HepG2 (cell line): ENCODE measurements around the gene TLK1. TPM values are rescaled to one million over a fixed set of nuclear protein-coding genes. Genes with fewer than 3 reads are reported as not detected.

Source experiments
- ARID5B ChIP-seq: IDR thresholded peaks from 2 replicates; pipeline ENCODE4 v1.4.0; 2020; ENCODE audit warnings: mild to moderate bottlenecking, missing genetic modification reagents
- BRCA1 ChIP-seq: sonication (generic); formaldehyde crosslinking; IDR thresholded peaks from 2 replicates; pipeline ENCODE4 v1.4.0; 2020; ENCODE audit warnings: missing genetic modification reagents
- CCDC6 ChIP-seq: sonication (generic); formaldehyde crosslinking; IDR thresholded peaks from 2 replicates; pipeline ENCODE4 v1.8.1; 2022; ENCODE audit warnings: mild to moderate bottlenecking, missing genetic modification reagents, moderate library complexity
- ETV6 ChIP-seq: sonication (generic); formaldehyde crosslinking; conservative IDR thresholded peaks from 2 replicates; pipeline ENCODE4 v1.4.0; 2020; ENCODE audit warnings: missing genetic modification reagents
- FOXP1 ChIP-seq, 2 experiments: fragments of 450-650 bp in 1 of 2; IDR thresholded peaks; 2 replicates each; pipeline ENCODE4 v1.6.1; 2017 to 2018; ENCODE audit warnings: antibody characterized with exemption in 1 of 2
- GATAD2A ChIP-seq: IDR thresholded peaks from 2 replicates; pipeline ENCODE4 v1.6.1; 2016
- HOXA3 ChIP-seq: sonication (generic); formaldehyde crosslinking; IDR thresholded peaks from 2 replicates; pipeline ENCODE4 v1.5.0; 2020; ENCODE audit warnings: missing genetic modification reagents
- KAT7 ChIP-seq: IDR thresholded peaks from 2 replicates; pipeline ENCODE4 v1.6.1; 2018; ENCODE audit warnings: borderline replicate concordance, missing compliant biosample characterization
- MZF1 ChIP-seq: sonication (generic); formaldehyde crosslinking; IDR thresholded peaks from 2 replicates; pipeline ENCODE4 v1.8.1; 2023; ENCODE audit warnings: mild to moderate bottlenecking, missing genetic modification reagents, borderline replicate concordance
- NFYB ChIP-seq: sonication (generic); formaldehyde crosslinking; IDR thresholded peaks from 2 replicates; pipeline ENCODE4 v1.4.0; 2020; ENCODE audit warnings: missing genetic modification reagents
- NKX3-1 ChIP-seq: sonication (generic); formaldehyde crosslinking; IDR thresholded peaks from 2 replicates; pipeline ENCODE4 v1.5.0; 2020; ENCODE audit warnings: missing genetic modification reagents
- SMAD1 ChIP-seq: sonication (generic); formaldehyde crosslinking; IDR thresholded peaks from 2 replicates; pipeline ENCODE4 v1.4.0; 2020; ENCODE audit warnings: missing genetic modification reagents, low read depth, mild to moderate bottlenecking, borderline replicate concordance
- SRF ChIP-seq: IDR thresholded peaks from 2 replicates; pipeline ENCODE4 v1.6.1; 2011; ENCODE audit warnings: mild to moderate bottlenecking, low read depth, low read length, moderate library complexity
- TEAD3 ChIP-seq: optimal IDR thresholded peaks from 2 replicates; pipeline ENCODE3; 2016; ENCODE audit warnings: borderline replicate concordance
- ZBTB2 ChIP-seq: sonication (generic); formaldehyde crosslinking; IDR thresholded peaks from 2 replicates; pipeline ENCODE4 v1.8.0; 2022; ENCODE audit warnings: low read depth, missing genetic modification reagents
- ZNF275 ChIP-seq: sonication (generic); formaldehyde crosslinking; IDR thresholded peaks from 2 replicates; pipeline ENCODE4 v1.8.0; 2022; ENCODE audit warnings: missing genetic modification reagents, mild to moderate bottlenecking, inconsistent platforms, borderline replicate concordance
- ZNF292 ChIP-seq: sonication (generic); formaldehyde crosslinking; IDR thresholded peaks from 2 replicates; pipeline ENCODE4 v1.8.1; 2022; ENCODE audit warnings: mild to moderate bottlenecking, low read depth, missing genetic modification reagents, borderline replicate concordance
- ZNF605 ChIP-seq: sonication (generic); formaldehyde crosslinking; IDR thresholded peaks from 2 replicates; pipeline ENCODE4 v1.8.0; 2022; ENCODE audit warnings: mild to moderate bottlenecking, missing genetic modification reagents
- polyA plus RNA-seq, 8 experiments: library from polyadenylated mRNA; depleted of rRNA in 3 of 8; stranded (reverse) in 7 of 8; unstranded in 1 of 8; fragments of >200 nt; fragmentation: Illumina TruSeq in 4 of 8; extraction: Trizol in 4 of 8; gene quantifications; 2 replicates each; pipeline versions ENCODE4 v1.2.1 to v1.2.3, GENCODE V29; 2011 to 2016; ENCODE audit warnings: low read depth in 4 of 8, missing spikeins in 1 of 8, mixed read lengths in 1 of 8; ENCODE audit not compliant: insufficient read depth in 1 of 8
- total RNA-seq, 5 experiments: library from RNA; depleted of rRNA; stranded (reverse); fragments of >200 nt; fragmentation: Illumina TruSeq; extraction: Trizol; gene quantifications; 2 replicates each; pipeline ENCODE4 v1.2.3, GENCODE V29; 2016; ENCODE audit warnings: low read depth in 1 of 5
- TF ChIP-seq, protein P1 (sequence below): sonication (generic); formaldehyde crosslinking; IDR thresholded peaks from 2 replicates; pipeline ENCODE4 v1.9.0; 2022; ENCODE audit warnings: low read depth, missing genetic modification reagents

Gene TLK1
- total and polyA plus RNA-seq, 2 of the 13 experiments (the other 11 are each of a cell fraction or from before 2014, with no cell fraction given): 16.8 to 28.7 TPM

DNA sequence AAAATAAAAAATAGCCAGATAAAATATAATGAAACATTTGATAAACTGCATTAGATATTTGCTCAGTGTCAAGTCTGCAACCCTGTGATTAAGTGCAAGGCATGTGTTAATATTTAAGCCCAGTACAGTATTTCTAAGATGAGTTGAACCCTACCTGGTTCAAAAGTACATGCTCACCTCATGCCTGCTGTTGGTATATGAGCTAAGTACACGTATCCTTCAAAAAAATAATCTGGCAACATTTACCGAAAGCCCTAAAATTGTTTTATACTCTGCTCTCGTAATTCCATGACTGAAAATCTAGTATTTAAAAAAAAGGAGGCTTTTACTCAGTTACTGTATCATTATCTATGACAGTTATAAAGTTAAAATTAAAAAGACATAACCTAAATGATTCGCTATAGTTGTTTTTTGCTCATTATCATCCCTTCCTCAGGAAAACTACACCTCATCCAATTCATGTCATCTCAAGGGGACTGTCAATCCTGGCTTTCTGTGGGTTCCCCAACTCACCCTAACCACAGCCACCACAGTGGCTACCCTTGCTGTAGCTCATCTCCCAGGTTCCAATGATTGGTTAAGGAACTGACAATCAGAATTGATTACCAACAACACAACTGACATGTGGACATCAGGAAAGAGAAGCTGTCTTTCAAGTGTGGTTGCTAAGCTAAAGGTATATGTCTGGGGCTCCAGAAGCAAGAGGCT, 10.6 kb downstream of the TLK1 start (continued):
- peak; percentile 29; the same call in 1 of the 2 replicates for TF ChIP-seq KAT7 (CRISPR knock-in tag)
- TF ChIP-seq ARID5B (CRISPR knock-in tag): peak; percentile 70
- TF ChIP-seq SRF: no peak
- no peak for TF ChIP-seq ZBTB2 (CRISPR knock-in tag)
- no peak for TF ChIP-seq HOXA3 (CRISPR knock-in tag)
- no peak for TF ChIP-seq NKX3-1 (CRISPR knock-in tag)
- TF ChIP-seq ETV6 (CRISPR knock-in tag): no peak
- no peak for TF ChIP-seq SMAD1 (CRISPR knock-in tag)
- TF ChIP-seq NFYB (CRISPR knock-in tag): peak; percentile 77
- TF ChIP-seq ZNF292: 0 out of 2 replicates have a peak, but pooled peaks have one; percentile 14
- TF ChIP-seq GATAD2A (CRISPR knock-in tag): 0 out of 2 replicates have a peak, but pooled peaks have one; percentile 39
- no peak for TF ChIP-seq CCDC6 (CRISPR knock-in tag)
- TF ChIP-seq, protein P1, sequence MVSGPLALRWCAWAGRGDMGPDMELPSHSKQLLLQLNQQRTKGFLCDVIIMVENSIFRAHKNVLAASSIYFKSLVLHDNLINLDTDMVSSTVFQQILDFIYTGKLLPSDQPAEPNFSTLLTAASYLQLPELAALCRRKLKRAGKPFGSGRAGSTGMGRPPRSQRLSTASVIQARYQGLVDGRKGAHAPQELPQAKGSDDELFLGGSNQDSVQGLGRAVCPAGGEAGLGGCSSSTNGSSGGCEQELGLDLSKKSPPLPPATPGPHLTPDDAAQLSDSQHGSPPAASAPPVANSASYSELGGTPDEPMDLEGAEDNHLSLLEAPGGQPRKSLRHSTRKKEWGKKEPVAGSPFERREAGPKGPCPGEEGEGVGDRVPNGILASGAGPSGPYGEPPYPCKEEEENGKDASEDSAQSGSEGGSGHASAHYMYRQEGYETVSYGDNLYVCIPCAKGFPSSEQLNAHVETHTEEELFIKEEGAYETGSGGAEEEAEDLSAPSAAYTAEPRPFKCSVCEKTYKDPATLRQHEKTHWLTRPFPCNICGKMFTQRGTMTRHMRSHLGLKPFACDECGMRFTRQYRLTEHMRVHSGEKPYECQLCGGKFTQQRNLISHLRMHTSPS (CRISPR knock-in tag): no peak
- TF ChIP-seq BRCA1 (CRISPR knock-in tag): no peak
- no peak for TF ChIP-seq TEAD3 (CRISPR knock-in tag)
- TF ChIP-seq MZF1: no peak
- TF ChIP-seq ZNF275: no peak
- no peak for TF ChIP-seq FOXP1 (IDR thresholded peaks at IDR 0.05)
- TF ChIP-seq FOXP1 (CRISPR knock-in tag; IDR thresholded peaks at IDR 0.05): no peak
- TF ChIP-seq ZNF605 (CRISPR knock-in tag): no peak
